ENCODE measurements around the gene ZNF599. TPM values are rescaled to one million over a fixed set of nuclear protein-coding genes. Genes with fewer than 3 reads are reported as not detected.

Gene ZNF599
- total and polyA plus RNA-seq, 2 of the 13 experiments (the other 11 are each of a cell fraction or from before 2014, with no cell fraction given), result 5.8 to 7.3 TPM

GRCh38 chr19:34733266-34733745 is 39.7 kb downstream of the ZNF599 start (continued):
- no peak for TF ChIP-seq ZNF276 (CRISPR knock-in tag; IDR thresholded peaks at IDR 0.05; ENCODE audit: low read depth)
- no peak for TF ChIP-seq SIN3B (IDR thresholded peaks at IDR 0.05; ENCODE audit: low read length)
- TF ChIP-seq SIX1 (CRISPR knock-in tag; IDR thresholded peaks at IDR 0.05; ENCODE audit: borderline replicate concordance), result 0 out of 2 replicates have a peak, but pooled peaks have one; percentile 10
- peak; percentile 92 for TF ChIP-seq BHLHE40 (IDR thresholded peaks at IDR 0.05; ENCODE audit: low read length)
- TF ChIP-seq ZNF777 (CRISPR knock-in tag; IDR thresholded peaks at IDR 0.05), result no peak
- TF ChIP-seq ZNF772 (CRISPR knock-in tag; IDR thresholded peaks at IDR 0.05), result no peak
- TF ChIP-seq ZNF652 (CRISPR knock-in tag; IDR thresholded peaks at IDR 0.05; ENCODE audit: borderline replicate concordance, low read depth), result no peak
- no peak for TF ChIP-seq SMARCE1 (IDR thresholded peaks at IDR 0.05; ENCODE audit: borderline replicate concordance)
- no peak for TF ChIP-seq CERS6 (CRISPR knock-in tag; IDR thresholded peaks at IDR 0.05)
- TF ChIP-seq SNAI1 (CRISPR knock-in tag; IDR thresholded peaks at IDR 0.05; ENCODE audit: borderline replicate concordance), result no peak
- no peak for TF ChIP-seq RNF2 (conservative IDR thresholded peaks at IDR 0.05; ENCODE audit: low read depth)
- no peak for TF ChIP-seq SIX4 (CRISPR knock-in tag; IDR thresholded peaks at IDR 0.05)
- no peak for TF ChIP-seq ZNF24 (IDR thresholded peaks at IDR 0.05)
- no peak for TF ChIP-seq RXRB (CRISPR knock-in tag; IDR thresholded peaks at IDR 0.05; ENCODE audit: borderline replicate concordance)
- TF ChIP-seq RFXANK (CRISPR knock-in tag; IDR thresholded peaks at IDR 0.05), result no peak
- peak; percentile 6; the same call in 1 of the 2 replicates for TF ChIP-seq RAD21 (CRISPR knock-in tag; IDR thresholded peaks at IDR 0.05)
- TF ChIP-seq REXO4 (CRISPR knock-in tag; IDR thresholded peaks at IDR 0.05; ENCODE audit: borderline replicate concordance), result no peak
- no peak for TF ChIP-seq MYPOP (CRISPR knock-in tag; IDR thresholded peaks at IDR 0.05)
- peak; percentile 99 for TF ChIP-seq ZNF263 (CRISPR knock-in tag; IDR thresholded peaks at IDR 0.05)
- no peak for TF ChIP-seq POLR2AphosphoS2 (IDR thresholded peaks at IDR 0.05; ENCODE audit: low read depth, low read length)
- no peak for TF ChIP-seq ZBTB38 (CRISPR knock-in tag; IDR thresholded peaks at IDR 0.05)
- TF ChIP-seq GATA4 (IDR thresholded peaks at IDR 0.05; ENCODE audit: borderline replicate concordance, low read depth), result no peak
- 0 out of 2 replicates have a peak, but pooled peaks have one; percentile 34 for TF ChIP-seq ZHX1 (CRISPR knock-in tag; IDR thresholded peaks at IDR 0.05; ENCODE audit: low read depth)
- TF ChIP-seq POLR2AphosphoS5 (IDR thresholded peaks at IDR 0.05; ENCODE audit: low read depth, low read length), result no peak
- no peak for TF ChIP-seq ZNF432 (CRISPR knock-in tag; IDR thresholded peaks at IDR 0.05; ENCODE audit: borderline replicate concordance)
- TF ChIP-seq ZNF563 (CRISPR knock-in tag; IDR thresholded peaks at IDR 0.05), result no peak
- TF ChIP-seq MED8 (CRISPR knock-in tag; IDR thresholded peaks at IDR 0.05; ENCODE audit: insufficient replicate concordance), result no peak
- 0 out of 2 replicates have a peak, but pooled peaks have one; percentile 4 for TF ChIP-seq RARA (CRISPR knock-in tag; IDR thresholded peaks at IDR 0.05)

Measured in HepG2 (cell line).